Esophagus muscularis mucosa (tissue), 3 donors: Measurements from ENCODE around the gene RHOG.

Source experiments
- CTCF ChIP-seq, 3 experiments: fragments of 200-600 bp in 2 of 3; fragments of 450-650 bp in 1 of 3; sonication (generic) in 2 of 3; IDR thresholded peaks; one replicate each; pipeline ENCODE4 v1.5.1; 2017 to 2019; ENCODE audit warnings: antibody characterized with exemption in 3 of 3, mild to moderate bottlenecking in 2 of 3, moderate library complexity in 1 of 3
- POLR2A ChIP-seq: fragments of 450-650 bp; IDR thresholded peaks from one replicate; pipeline ENCODE4 v1.6.1; 2017; ENCODE audit warnings: antibody characterized with exemption, moderate library complexity, mild to moderate bottlenecking, low read depth

- TF ChIP-seq CTCF (IDR thresholded peaks at IDR 0.05) (no peak), POLR2A (no peak)
These were observed 33.1 kb upstream of the RHOG start for GRCh38 chr11:3873712-3874349.
